K562 (cell line): ENCODE data around the gene ZNF785. TPM values are rescaled to one million over a fixed set of nuclear protein-coding genes. Genes with fewer than 3 reads are reported as not detected.

ENCODE experiments used
- DNMT1 ChIP-seq: fragments of 450-650 bp; IDR thresholded peaks from 2 replicates; pipeline ENCODE4 v1.6.1; 2016; ENCODE audit warnings: antibody characterized with exemption, mild to moderate bottlenecking
- FOSL1 ChIP-seq: fragments of 200-800 bp; sonication (Bioruptor generic); conservative IDR thresholded peaks from 2 replicates; pipeline ENCODE4 v1.6.1; 2016; ENCODE audit warnings: missing genetic modification characterization, missing compliant biosample characterization
- RBM25 ChIP-seq: fragments of 200-400 bp; formaldehyde crosslinking; IDR thresholded peaks from 2 replicates; pipeline ENCODE4 v1.6.1; 2018; ENCODE audit warnings: low read length, low read depth, moderate library complexity; ENCODE audit not compliant: severe bottlenecking
- TAF1 ChIP-seq: IDR thresholded peaks from 2 replicates; pipeline ENCODE4 v1.6.1; 2011; ENCODE audit warnings: mild to moderate bottlenecking, low read length, moderate library complexity; ENCODE audit not compliant: insufficient read depth, control insufficient read depth, severe bottlenecking; ENCODE audit errors: extremely low read depth
- ZBED1 ChIP-seq: IDR thresholded peaks from 2 replicates; pipeline ENCODE4 v1.6.1; 2014
- polyA plus RNA-seq, 8 experiments: library from polyadenylated mRNA; depleted of rRNA in 4 of 8; stranded (reverse) in 5 of 8; unstranded in 3 of 8; fragments of >200 nt; fragmentation: Nextera tagmentation in 2 of 8; fragmentation: Illumina TruSeq in 1 of 8; extraction: Ambion mirVana in 2 of 8; extraction: Trizol in 1 of 8; gene quantifications; 2 replicates each; pipeline versions ENCODE4 v1.2.1 to v1.2.3, GENCODE V29; 2011 to 2014; ENCODE audit warnings: inconsistent platforms in 1 of 8, missing spikeins in 1 of 8
- total RNA-seq, 7 experiments: library from RNA; depleted of rRNA in 6 of 7; stranded (reverse); fragments of >200 nt in 6 of 7; fragmentation: Illumina TruSeq in 2 of 7; extraction: Trizol in 2 of 7; gene quantifications; 2 replicates each; pipeline versions ENCODE4 v1.2.1 to v1.2.3, GENCODE V29; 2011 to 2021; ENCODE audit warnings: low replicate concordance in 1 of 7
- TF ChIP-seq, protein P1 (sequence below): fragments of 200-600 bp; sonication (generic); IDR thresholded peaks from one replicate; pipeline ENCODE4 v1.6.1; 2012; ENCODE audit warnings: mild to moderate bottlenecking, low read depth, low read length, inconsistent platforms
- TF ChIP-seq, protein P2 (sequence below): fragments of 250-450 bp; sonication (Bioruptor Pico); IDR thresholded peaks from 2 replicates; pipeline ENCODE4 v1.4.0; 2020
- TF ChIP-seq, protein P3 (sequence below): sonication (generic); formaldehyde crosslinking; IDR thresholded peaks from 2 replicates; pipeline ENCODE4 v1.8.1; 2022; ENCODE audit warnings: missing genetic modification reagents
- TF ChIP-seq, protein P4 (sequence below): sonication (generic); formaldehyde crosslinking; IDR thresholded peaks from 2 replicates; pipeline ENCODE4 v1.8.0; 2022; ENCODE audit warnings: missing genetic modification reagents, mild to moderate bottlenecking, borderline replicate concordance
- TF ChIP-seq, protein P5 (sequence below): sonication (generic); formaldehyde crosslinking; IDR thresholded peaks from 2 replicates; pipeline ENCODE4 v1.8.0; 2022; ENCODE audit warnings: mild to moderate bottlenecking, low read depth, missing genetic modification reagents

The ZNF785 gene
- total and polyA plus RNA-seq, 9 of the 15 experiments (the other 6 are each of a cell fraction or from before 2014, with no cell fraction given) = 0.64 to 11.0 (median 6.4) TPM

DNA sequence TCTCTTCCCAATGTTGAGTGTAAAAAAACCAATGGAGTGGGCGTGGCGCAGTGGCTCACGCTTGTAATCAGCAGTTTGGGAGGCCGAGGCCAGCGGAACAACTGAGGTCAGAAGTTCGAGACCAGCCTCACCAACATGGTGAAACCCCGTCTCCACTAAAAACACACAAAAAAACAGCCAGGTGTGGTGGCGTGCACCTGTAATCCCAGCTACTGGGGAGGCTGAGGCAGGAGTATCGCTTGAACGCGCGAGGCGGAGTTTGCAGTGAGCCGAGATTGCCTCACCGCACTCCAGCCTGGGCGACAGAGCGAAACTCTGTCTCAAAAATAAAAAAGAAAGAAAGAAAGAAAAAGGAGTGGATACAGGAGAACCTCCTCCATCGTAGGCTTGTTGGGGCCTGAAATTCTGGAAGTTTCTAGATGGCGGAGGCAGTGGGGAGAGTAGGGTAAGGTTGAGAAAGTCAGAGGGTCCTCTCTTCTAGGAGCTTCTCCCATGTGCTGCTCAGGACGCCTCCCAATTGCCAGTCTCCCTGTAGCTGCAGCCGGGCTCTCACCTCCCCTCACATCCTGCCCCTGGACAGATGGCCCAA is 26.6 kb downstream of the ZNF785 start (continued):
- TF ChIP-seq, protein P1, sequence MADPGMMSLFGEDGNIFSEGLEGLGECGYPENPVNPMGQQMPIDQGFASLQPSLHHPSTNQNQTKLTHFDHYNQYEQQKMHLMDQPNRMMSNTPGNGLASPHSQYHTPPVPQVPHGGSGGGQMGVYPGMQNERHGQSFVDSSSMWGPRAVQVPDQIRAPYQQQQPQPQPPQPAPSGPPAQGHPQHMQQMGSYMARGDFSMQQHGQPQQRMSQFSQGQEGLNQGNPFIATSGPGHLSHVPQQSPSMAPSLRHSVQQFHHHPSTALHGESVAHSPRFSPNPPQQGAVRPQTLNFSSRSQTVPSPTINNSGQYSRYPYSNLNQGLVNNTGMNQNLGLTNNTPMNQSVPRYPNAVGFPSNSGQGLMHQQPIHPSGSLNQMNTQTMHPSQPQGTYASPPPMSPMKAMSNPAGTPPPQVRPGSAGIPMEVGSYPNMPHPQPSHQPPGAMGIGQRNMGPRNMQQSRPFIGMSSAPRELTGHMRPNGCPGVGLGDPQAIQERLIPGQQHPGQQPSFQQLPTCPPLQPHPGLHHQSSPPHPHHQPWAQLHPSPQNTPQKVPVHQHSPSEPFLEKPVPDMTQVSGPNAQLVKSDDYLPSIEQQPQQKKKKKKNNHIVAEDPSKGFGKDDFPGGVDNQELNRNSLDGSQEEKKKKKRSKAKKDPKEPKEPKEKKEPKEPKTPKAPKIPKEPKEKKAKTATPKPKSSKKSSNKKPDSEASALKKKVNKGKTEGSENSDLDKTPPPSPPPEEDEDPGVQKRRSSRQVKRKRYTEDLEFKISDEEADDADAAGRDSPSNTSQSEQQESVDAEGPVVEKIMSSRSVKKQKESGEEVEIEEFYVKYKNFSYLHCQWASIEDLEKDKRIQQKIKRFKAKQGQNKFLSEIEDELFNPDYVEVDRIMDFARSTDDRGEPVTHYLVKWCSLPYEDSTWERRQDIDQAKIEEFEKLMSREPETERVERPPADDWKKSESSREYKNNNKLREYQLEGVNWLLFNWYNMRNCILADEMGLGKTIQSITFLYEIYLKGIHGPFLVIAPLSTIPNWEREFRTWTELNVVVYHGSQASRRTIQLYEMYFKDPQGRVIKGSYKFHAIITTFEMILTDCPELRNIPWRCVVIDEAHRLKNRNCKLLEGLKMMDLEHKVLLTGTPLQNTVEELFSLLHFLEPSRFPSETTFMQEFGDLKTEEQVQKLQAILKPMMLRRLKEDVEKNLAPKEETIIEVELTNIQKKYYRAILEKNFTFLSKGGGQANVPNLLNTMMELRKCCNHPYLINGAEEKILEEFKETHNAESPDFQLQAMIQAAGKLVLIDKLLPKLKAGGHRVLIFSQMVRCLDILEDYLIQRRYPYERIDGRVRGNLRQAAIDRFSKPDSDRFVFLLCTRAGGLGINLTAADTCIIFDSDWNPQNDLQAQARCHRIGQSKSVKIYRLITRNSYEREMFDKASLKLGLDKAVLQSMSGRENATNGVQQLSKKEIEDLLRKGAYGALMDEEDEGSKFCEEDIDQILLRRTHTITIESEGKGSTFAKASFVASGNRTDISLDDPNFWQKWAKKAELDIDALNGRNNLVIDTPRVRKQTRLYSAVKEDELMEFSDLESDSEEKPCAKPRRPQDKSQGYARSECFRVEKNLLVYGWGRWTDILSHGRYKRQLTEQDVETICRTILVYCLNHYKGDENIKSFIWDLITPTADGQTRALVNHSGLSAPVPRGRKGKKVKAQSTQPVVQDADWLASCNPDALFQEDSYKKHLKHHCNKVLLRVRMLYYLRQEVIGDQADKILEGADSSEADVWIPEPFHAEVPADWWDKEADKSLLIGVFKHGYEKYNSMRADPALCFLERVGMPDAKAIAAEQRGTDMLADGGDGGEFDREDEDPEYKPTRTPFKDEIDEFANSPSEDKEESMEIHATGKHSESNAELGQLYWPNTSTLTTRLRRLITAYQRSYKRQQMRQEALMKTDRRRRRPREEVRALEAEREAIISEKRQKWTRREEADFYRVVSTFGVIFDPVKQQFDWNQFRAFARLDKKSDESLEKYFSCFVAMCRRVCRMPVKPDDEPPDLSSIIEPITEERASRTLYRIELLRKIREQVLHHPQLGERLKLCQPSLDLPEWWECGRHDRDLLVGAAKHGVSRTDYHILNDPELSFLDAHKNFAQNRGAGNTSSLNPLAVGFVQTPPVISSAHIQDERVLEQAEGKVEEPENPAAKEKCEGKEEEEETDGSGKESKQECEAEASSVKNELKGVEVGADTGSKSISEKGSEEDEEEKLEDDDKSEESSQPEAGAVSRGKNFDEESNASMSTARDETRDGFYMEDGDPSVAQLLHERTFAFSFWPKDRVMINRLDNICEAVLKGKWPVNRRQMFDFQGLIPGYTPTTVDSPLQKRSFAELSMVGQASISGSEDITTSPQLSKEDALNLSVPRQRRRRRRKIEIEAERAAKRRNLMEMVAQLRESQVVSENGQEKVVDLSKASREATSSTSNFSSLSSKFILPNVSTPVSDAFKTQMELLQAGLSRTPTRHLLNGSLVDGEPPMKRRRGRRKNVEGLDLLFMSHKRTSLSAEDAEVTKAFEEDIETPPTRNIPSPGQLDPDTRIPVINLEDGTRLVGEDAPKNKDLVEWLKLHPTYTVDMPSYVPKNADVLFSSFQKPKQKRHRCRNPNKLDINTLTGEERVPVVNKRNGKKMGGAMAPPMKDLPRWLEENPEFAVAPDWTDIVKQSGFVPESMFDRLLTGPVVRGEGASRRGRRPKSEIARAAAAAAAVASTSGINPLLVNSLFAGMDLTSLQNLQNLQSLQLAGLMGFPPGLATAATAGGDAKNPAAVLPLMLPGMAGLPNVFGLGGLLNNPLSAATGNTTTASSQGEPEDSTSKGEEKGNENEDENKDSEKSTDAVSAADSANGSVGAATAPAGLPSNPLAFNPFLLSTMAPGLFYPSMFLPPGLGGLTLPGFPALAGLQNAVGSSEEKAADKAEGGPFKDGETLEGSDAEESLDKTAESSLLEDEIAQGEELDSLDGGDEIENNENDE = no peak
- TF ChIP-seq TAF1 (no peak), DNMT1 (no peak), ZBED1 (no peak), FOSL1 (tag) (no peak), RBM25 (no peak)
- TF ChIP-seq, protein P2, sequence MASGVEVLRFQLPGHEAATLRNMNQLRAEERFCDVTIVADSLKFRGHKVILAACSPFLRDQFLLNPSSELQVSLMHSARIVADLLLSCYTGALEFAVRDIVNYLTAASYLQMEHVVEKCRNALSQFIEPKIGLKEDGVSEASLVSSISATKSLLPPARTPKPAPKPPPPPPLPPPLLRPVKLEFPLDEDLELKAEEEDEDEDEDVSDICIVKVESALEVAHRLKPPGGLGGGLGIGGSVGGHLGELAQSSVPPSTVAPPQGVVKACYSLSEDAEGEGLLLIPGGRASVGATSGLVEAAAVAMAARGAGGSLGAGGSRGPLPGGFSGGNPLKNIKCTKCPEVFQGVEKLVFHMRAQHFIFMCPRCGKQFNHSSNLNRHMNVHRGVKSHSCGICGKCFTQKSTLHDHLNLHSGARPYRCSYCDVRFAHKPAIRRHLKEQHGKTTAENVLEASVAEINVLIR (CRISPR knock-in tag) = no peak
- TF ChIP-seq, protein P3, sequence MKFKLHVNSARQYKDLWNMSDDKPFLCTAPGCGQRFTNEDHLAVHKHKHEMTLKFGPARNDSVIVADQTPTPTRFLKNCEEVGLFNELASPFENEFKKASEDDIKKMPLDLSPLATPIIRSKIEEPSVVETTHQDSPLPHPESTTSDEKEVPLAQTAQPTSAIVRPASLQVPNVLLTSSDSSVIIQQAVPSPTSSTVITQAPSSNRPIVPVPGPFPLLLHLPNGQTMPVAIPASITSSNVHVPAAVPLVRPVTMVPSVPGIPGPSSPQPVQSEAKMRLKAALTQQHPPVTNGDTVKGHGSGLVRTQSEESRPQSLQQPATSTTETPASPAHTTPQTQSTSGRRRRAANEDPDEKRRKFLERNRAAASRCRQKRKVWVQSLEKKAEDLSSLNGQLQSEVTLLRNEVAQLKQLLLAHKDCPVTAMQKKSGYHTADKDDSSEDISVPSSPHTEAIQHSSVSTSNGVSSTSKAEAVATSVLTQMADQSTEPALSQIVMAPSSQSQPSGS (CRISPR knock-in tag) = no peak
- TF ChIP-seq, protein P4, sequence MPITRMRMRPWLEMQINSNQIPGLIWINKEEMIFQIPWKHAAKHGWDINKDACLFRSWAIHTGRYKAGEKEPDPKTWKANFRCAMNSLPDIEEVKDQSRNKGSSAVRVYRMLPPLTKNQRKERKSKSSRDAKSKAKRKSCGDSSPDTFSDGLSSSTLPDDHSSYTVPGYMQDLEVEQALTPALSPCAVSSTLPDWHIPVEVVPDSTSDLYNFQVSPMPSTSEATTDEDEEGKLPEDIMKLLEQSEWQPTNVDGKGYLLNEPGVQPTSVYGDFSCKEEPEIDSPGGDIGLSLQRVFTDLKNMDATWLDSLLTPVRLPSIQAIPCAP = no peak
- TF ChIP-seq, protein P5, sequence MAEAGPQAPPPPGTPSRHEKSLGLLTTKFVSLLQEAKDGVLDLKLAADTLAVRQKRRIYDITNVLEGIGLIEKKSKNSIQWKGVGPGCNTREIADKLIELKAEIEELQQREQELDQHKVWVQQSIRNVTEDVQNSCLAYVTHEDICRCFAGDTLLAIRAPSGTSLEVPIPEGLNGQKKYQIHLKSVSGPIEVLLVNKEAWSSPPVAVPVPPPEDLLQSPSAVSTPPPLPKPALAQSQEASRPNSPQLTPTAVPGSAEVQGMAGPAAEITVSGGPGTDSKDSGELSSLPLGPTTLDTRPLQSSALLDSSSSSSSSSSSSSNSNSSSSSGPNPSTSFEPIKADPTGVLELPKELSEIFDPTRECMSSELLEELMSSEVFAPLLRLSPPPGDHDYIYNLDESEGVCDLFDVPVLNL = no peak
